Peyer's patch (tissue), 4 donors: Measurements from ENCODE around the gene TRAF3.

Experiments used
- CTCF ChIP-seq, 6 experiments: fragments of 450-650 bp in 4 of 6; fragments of 200-600 bp in 2 of 6; sonication (generic) in 1 of 6; IDR thresholded peaks; one replicate each; pipeline ENCODE4 v1.5.1; 2017 to 2019; ENCODE audit warnings: antibody characterized with exemption in 6 of 6, mild to moderate bottlenecking in 3 of 6, moderate library complexity in 1 of 6
- POLR2A ChIP-seq, 2 donors: fragments of 450-650 bp; IDR thresholded peaks; one replicate each; pipeline ENCODE4 v1.5.1; 2017; ENCODE audit warnings: antibody characterized with exemption in 2 of 2, mild to moderate bottlenecking in 2 of 2, moderate library complexity in 2 of 2

GRCh38 chr14:102785595-102785963 is 8.3 kb downstream of the TRAF3 start:
- no peak for TF ChIP-seq POLR2A (IDR thresholded peaks at IDR 0.05)
- no peak for TF ChIP-seq CTCF (IDR thresholded peaks at IDR 0.05)
